ENCODE results near the gene BLVRB. TPM values are rescaled to one million over a fixed set of nuclear protein-coding genes. Genes with fewer than 3 reads are reported as not detected.

The BLVRB gene
- total RNA-seq, result 85.7 and 89.4 TPM in 2 replicates

DNA sequence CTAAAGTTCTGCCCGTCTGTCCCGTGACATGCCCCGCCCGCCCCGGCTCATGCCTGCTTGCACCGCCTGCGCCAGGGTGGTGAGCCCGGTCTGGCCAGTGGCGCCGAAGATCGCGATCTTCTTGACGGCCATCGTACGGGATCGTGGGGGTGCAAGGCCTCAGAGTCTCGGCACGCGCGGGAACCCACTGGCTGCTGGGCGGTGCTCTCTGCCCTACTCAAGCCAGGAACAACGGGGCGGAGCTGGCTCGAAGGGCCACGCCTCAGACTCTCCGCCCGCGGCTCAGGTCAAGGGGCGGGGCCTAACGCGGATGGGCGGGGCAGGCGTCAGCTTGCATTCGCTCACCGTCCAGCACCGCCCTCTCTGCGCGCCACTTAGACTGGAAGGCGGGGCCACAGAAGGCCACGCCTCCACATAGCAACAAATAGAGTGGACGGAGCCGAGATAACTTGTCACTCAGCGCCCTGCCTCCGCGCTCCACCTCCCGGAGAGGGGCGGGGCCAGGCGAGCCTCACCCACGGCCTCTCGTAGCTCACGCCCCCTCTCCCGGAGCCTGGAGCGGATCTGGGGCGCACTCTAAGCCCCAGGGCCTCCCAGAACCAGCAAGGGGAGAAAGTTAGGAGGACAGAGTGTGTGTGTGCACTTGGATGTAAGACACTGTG, at the start of gene BLVRB:
Gene BLVRB, minus strand, starts transcription at position 189 of the 662 bp plus-strand sequence. Its CDS starts 57 bp downstream, at position 132.

DNA sequence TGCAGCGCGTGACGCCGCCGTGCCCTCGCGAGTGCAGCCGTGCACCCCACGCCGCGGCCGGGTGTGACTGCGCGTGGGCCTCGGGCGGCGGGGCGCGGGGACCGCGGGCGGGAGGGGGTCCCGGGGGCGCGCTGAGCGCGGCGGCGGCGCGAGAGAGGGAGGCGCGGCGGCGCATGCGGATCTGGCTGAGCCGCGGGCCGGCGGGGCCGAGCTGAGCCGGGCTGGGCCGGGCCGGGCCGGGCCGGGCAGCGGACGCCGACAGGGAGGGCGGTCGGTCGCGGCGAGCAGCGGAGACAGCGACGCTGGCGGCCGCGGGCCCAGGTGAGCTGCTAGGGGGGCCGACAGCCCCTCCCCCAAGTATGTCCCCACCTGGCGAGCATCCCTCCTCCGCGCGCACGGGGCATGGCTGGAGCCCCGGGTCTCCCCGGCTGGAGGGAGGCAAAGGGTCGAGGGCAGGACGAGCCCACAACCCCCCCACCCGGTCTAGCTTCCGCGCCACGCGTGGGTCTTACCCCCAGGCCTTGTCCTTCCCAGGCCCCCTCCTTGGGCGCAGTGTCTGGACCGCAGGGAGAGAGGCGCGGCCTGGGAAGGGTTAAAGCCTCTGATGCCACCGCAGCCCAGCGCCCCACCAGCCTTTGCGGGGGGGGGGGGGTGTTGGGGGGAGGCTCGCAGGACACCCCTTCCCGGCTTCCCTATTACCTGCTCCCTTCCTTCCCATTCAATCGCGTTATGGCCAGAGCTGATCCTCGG, 1.6 kb upstream of the BLVRB start, which contains the start of gene SPTBN4:
Gene SPTBN4, plus strand, starts transcription at position 17 of the 750 bp plus-strand sequence. CDS start 5,621 bp downstream, outside the sequence.

DNA sequence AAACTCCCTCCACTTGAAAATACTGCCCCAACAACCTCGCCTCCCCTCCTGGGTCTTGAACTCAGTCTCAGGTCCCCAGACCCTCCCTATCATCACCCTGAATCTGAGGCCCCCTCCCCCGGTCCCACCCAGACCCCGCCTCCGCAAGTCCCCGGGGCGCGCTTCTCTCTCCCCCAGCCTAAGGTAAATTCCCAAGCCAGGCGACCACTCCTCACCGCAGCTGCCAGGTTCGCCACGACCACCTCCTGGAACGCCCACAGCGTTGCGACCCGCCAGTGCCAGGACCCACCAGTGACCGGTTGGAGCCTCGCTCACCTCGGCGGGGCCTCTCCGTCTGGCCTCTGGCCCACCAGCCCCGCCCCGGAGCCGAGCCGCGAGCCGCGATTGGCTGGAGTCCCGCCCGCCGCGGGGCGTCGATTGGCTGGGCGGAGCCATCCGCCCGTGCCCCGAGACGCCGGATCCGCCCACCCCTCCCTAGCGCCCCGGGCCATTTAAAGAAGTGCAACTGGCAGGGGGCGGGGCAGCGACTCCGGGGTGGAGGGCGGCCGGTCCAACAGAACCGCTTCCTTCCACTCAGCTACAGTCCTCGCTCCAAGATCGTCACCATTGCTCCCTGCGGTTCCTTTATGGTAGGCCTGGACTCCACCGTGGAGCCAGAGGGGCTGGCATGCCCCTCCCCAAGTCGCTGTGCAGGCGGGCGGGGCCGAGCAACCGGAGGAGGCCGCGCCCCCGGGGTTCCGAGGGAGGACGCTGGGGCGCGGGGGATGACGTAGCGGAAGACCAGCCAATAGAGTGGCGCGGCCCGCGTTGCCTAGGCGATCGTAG, 21.3 kb downstream of the BLVRB start, which contains the start of gene SERTAD3:
Gene SERTAD3, minus strand, starts transcription at position 336 of the 825 bp plus-strand sequence. CDS start 2,255 bp downstream, outside the sequence.

DNA sequence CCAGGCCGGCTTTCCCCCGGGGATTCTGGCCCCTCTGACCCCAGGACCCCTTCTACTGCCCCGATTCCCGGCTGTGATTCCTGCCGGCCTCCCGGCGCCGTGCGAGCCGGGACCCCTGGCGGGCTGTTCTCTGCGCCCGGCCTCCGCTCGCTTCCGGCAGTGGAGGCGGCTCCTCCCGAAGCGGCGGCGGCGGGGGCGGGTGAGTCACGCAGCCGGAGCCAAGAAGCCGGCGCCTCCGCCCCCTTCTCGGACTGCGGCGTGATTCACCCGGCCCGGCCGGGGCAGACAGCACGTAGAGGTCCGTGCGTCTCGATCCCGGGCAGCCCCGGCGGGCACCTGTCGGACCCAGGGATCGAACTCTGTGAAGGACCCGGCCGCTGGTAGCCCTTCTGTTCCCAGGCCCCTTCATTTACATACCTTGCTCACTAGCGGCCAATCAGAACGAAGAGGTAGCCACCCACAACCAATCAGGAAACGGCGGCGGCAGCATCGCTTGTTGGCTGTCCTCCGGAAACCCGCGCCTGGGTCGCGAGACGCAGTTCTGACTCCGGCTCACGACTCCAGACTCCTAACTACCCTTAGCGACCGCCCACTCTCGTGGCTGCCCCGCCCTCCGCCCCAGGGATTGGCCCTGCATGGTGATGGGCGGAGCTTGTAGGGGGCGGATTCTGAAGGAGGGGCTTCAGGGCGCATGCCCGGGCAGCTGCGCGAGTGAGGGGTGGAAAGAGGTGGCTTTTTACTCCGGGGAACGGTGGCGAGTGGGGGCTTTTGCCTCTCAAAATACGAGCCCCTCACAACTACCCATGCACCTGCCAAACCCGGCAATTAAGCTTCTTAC, 39.9 kb downstream of the BLVRB start, which contains the start of gene SERTAD1:
Gene SERTAD1, minus strand, starts transcription at position 543 of the 838 bp plus-strand sequence. CDS start 2,446 bp downstream, outside the sequence.

GRCh38 chr19:40413291-40413845, 52.2 kb downstream of the BLVRB start, which contains the start of gene PRX:
TSS of gene PRX (minus strand) at chr19:40413378. CDS start at chr19:40407932, 5,446 bp downstream.

Small RNA genes lying within 50 kb of the gene (small RNA-seq; reads per million reads assigned to genes)
- gene RF00017, result not detected

Other genes with a start within 250 kb of the BLVRB start
- not detected in 2 replicates for gene TTC9B, start 247.4 kb downstream of the BLVRB start, total RNA-seq
- 0.16 TPM in 1 of 2 replicates, not detected in the other for gene CCNP, start 239.1 kb downstream of the BLVRB start, total RNA-seq
- gene AKT2, start 180.4 kb downstream of the BLVRB start, total RNA-seq, result 157 and 161 TPM in 2 replicates
- 8.1 and 9.7 TPM in 2 replicates for gene C19orf47, start 117.3 kb downstream of the BLVRB start, total RNA-seq
- gene PLD3, start 117.0 kb downstream of the BLVRB start, total RNA-seq, result 332 and 333 TPM in 2 replicates
- 0.12 and 0.49 TPM in 2 replicates for gene HIPK4, start 75.6 kb downstream of the BLVRB start, total RNA-seq
- 2.8 and 3.1 TPM in 2 replicates for gene PRX, start 52.4 kb downstream of the BLVRB start, total RNA-seq
- gene SERTAD1, start 39.8 kb downstream of the BLVRB start, total RNA-seq, result 12.8 and 14.0 TPM in 2 replicates
- gene SERTAD3, start 21.4 kb downstream of the BLVRB start, total RNA-seq, result 37.6 and 44.9 TPM in 2 replicates
- 2.1 and 2.3 TPM in 2 replicates for gene SPTBN4, start 1.3 kb upstream of the BLVRB start, total RNA-seq
- 30.4 and 35.4 TPM in 2 replicates for gene SHKBP1, start 111.1 kb upstream of the BLVRB start, total RNA-seq
- gene LTBP4, start 135.6 kb upstream of the BLVRB start, total RNA-seq, result 32.6 and 35.1 TPM in 2 replicates
- 41.7 and 48.8 TPM in 2 replicates for gene NUMBL, start 224.9 kb upstream of the BLVRB start, total RNA-seq

Measured in hair follicle dermal papilla cell (primary cell).